Ectodermal cell (in vitro differentiated cells): ENCODE measurements around the gene COQ10B.
"Not testable (repeated sequence)": the region's sequence is repeated elsewhere in the genome, so short reads cannot be mapped to it uniquely, and the experiment has no call there.

Experiments
- H3K27ac ChIP-seq: 2 replicates; pipeline ENCODE4 v1.7.0; 2013; ENCODE audit warnings: mild to moderate bottlenecking, low read depth, low read length; ENCODE audit not compliant: insufficient read depth, poor library complexity, severe bottlenecking
- H3K27me3 ChIP-seq: 2 replicates; pipeline ENCODE4 v1.7.0; 2013; ENCODE audit warnings: mild to moderate bottlenecking, low read length; ENCODE audit not compliant: insufficient read depth, control insufficient read depth, poor library complexity, severe bottlenecking
- H3K36me3 ChIP-seq: one replicate; pipeline ENCODE4 v1.7.0; 2013; ENCODE audit warnings: low read length; ENCODE audit not compliant: control insufficient read depth, insufficient read depth
- H3K4me1 ChIP-seq: one replicate; pipeline ENCODE4 v1.7.0; 2013; ENCODE audit warnings: low read length; ENCODE audit not compliant: control insufficient read depth, insufficient read depth
- H3K4me3 ChIP-seq: 2 replicates; pipeline ENCODE4 v1.7.0; 2013; ENCODE audit warnings: low read depth, low read length, control low read depth; ENCODE audit not compliant: insufficient read depth
- H3K9me3 ChIP-seq: 2 replicates; pipeline ENCODE4 v1.7.0; 2013; ENCODE audit warnings: mild to moderate bottlenecking, low read length, moderate library complexity; ENCODE audit not compliant: control insufficient read depth
- WGBS, 2 experiments: methylation state at CpG; one replicate each; pipeline ENCODE4 v1.1.7; 2013; ENCODE audit warnings: missing lambda C conversion rate in 2 of 2; 5-methylcytosine and 5-hydroxymethylcytosine counted together

COQ10B gene

DNA sequence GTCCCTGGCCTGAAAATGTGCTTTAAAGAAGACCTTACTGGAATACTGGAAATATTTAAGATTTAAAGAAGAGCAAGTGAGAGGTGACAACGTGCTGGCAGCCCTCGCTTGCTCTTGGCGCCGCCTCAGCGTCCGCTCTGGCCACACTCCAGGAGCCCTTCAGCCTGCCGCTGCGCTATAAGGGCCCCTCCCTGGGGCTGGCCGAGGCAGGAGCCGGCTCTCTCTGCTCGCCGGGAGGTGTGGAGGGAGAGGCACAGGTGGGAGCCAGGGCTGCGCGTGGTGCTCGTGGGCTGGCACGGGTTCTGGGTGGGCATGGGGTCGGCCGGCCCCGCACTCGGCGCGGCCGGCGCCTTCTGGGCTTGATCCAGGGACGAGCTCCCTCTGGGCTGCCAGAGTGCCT is 2.9 kb upstream of the COQ10B start:
- H3K27me3 ChIP-seq = no peaks in the 10 kb centered on the region
- no peak overlapping the region for H3K4me3 ChIP-seq
- H3K4me1 ChIP-seq = peaks cover 3% of the 10 kb centered on the region
- no peak overlapping the region for H3K27ac ChIP-seq
- 95% methylated on average over 25 of the region's 25 CpGs for WGBS, 2 experiments
- no peaks in the 10 kb centered on the region for H3K36me3 ChIP-seq
- no peaks in the 10 kb centered on the region for H3K9me3 ChIP-seq

DNA sequence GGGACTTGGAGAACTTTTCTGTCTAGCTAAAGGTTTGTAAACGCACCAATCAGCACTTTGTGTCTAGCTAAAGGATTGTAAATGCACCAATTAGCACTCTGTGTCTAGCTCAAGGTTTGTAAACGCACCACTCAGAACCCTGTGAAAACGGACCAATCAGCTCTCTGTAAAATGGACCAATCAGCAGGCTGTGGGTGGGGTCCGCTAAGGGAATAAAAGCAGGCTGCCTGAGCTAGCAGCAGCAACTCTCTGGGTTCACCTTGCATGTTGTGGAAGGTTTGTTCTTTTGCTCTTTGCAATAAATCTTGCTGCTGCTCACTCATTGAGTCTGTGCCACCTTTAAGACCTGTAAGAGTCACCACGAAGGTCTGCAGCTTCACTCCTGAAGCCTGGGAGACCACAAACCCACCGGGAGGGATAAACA is 2.4 kb upstream of the COQ10B start:
- H3K27me3 ChIP-seq, H3K9me3 ChIP-seq, H3K4me1 ChIP-seq, H3K36me3 ChIP-seq, H3K27ac ChIP-seq, H3K4me3 ChIP-seq: not testable (repeated sequence)
- 88 to 90% methylated on average over 6 of the region's 6 CpGs for WGBS, 2 experiments

DNA sequence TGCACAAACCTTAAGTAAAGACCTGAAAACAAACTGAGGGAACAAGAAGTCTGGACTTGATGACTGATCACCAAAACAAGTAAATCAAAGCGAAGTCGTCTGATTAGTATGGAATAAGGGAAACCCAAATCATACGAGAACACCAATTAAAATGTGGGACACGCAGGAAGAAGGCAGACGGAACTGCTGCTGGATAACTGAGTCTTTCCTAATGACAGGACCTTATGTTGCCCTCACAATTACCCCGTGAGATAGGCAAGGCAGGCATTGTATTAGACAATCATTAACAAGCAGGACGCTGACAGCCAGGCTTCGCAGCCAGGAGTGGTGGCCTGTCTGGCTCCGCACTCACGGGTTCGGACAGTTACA is 614 bp upstream of the COQ10B start:
- peaks cover 3% of the 10 kb centered on the region for H3K4me1 ChIP-seq
- H3K36me3 ChIP-seq = no peaks in the 10 kb centered on the region
- H3K27me3 ChIP-seq = no peaks in the 10 kb centered on the region
- H3K9me3 ChIP-seq = no peaks in the 10 kb centered on the region
- peak overlapping the region; percentile 88 for H3K4me3 ChIP-seq
- 17 to 18% methylated on average over 11 of the region's 11 CpGs for WGBS, 2 experiments
- H3K27ac ChIP-seq = no peak overlapping the region

DNA sequence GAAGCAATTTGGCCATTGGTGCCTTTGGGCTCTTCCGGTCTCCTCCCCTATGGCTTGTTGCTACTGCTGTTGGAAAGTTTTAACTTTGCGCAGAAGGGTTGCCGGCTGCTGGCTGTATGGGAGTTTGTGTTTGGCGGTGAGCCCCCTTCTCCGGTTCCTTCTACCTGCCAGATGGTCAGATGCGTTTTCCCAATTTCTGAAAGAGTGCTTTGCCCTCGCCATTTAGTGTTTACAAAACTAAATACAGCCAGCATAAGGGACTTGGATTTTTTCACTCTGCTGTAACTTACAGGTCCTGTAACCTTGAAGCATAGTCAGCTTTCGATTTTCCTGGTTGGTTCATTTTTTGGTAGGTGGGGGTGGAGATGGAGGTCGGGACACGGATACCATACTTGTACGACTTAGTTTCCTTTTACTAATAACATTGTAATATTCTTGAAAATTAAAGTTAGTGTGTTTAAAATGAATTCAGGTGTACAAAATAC is 604 bp downstream of the COQ10B start:
- Histone ChIP-seq H3K36me3 (no peaks in the 10 kb centered on the region), H3K27me3 (no peaks in the 10 kb centered on the region), H3K4me1 (peaks cover 3% of the 10 kb centered on the region), H3K4me3 (peak overlapping the region; percentile 88), H3K9me3 (no peaks in the 10 kb centered on the region), H3K27ac (peak overlapping the region; percentile 95)
- 0 to 1% methylated on average over 8 of the region's 11 CpGs for WGBS, 2 experiments

DNA sequence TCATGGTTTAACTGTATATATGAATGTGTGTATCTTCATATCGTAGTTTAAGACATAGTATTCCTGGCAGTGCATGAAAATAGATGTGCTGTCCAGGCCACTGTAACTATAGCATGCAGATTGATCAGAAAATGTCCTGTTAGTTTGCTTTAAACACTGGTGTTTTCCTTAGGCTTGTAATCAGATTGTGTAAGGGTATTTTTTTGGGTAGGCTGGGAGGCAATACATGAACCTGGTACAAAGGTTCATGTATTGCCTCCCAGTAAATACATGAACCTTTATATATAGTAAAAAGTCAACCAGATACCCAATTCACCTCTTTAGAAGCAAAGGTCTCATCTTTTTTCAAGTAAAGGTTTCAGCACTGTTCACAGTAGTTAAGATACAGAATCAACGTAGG is 1.6 kb downstream of the COQ10B start:
- Histone ChIP-seq H3K36me3 (no peaks in the 10 kb centered on the region), H3K4me3 (no peak overlapping the region), H3K9me3 (no peaks in the 10 kb centered on the region), H3K4me1 (peaks cover 3% of the 10 kb centered on the region), H3K27me3 (no peaks in the 10 kb centered on the region), H3K27ac (no peak overlapping the region)
- WGBS, 2 experiments = 96 to 99% methylated on average over 2 of the region's 2 CpGs

DNA sequence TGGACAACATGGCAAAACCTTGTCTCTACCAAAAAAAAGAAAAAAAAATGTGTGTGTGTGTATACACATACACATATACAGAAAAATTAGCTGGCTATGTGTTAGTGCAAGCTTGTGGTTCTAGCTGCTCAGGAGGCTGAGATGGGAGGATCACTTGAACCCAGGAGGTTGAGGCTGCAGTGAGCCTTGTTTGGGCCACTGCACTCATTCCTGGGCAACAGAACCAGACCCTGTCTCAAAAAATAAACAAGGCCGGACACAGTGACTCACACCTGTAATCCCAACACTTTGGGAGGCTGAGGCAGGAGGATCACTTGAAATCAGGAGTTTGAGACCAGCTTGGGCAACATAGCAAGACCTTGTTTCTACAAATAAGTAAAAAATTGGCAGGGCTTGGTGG is 2.1 kb downstream of the COQ10B start:
- WGBS, 2 experiments = 93 to 97% methylated on average over 1 of the region's 1 CpG
- Histone ChIP-seq H3K36me3 (no peaks in the 10 kb centered on the region), H3K4me3 (no peak overlapping the region)

DNA sequence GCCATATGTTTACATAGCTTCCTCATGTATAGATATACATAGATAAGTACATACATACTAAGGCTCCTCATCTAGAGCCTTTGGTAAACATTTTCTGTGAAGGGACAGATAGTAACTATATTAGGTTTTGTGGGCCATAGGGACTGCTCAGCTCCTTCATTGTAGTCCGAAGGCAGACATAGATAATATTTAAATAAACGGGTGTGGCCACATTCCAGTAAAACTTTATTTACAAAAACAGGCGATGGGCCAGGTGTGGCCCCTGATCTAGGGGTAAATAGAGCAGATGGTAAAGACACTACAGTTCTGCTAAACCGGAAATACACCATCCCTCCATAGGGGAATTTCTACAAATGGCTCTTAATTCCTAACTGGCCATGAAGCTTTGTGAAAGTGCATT is 7.3 kb downstream of the COQ10B start:
- 95 to 100% methylated on average over 4 of the region's 4 CpGs for WGBS, 2 experiments
- Histone ChIP-seq H3K9me3 (no peaks in the 10 kb centered on the region), H3K4me3 (no peak overlapping the region), H3K4me1 (no peaks in the 10 kb centered on the region), H3K36me3 (no peaks in the 10 kb centered on the region), H3K27me3 (no peaks in the 10 kb centered on the region), H3K27ac (no peak overlapping the region)

More for the DNA sequence above, 2.1 kb downstream of the COQ10B start:
- Histone ChIP-seq H3K9me3 (no peaks in the 10 kb centered on the region), H3K4me1 (peaks cover 3% of the 10 kb centered on the region), H3K27ac (no peak overlapping the region), H3K27me3 (no peaks in the 10 kb centered on the region)

DNA sequence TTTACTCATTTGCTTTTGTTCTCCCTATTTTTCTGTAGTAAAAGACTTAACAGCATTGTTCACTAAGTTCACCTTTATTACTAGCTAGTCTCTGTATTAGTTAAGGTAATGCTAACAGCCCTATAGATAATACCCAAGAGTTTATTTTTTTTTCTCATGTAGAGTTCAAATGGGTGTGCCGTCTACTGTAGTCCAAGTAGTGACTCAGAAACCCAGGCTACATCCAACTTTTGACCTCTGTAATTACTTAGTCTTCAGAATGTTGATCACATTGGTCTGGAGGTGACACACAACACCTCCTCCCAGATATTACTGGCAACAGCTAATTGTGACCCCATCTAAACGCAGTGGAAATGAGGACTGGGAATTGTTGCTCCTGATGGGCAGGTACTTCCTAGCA is 7.7 kb downstream of the COQ10B start:
- Histone ChIP-seq H3K9me3 (no peaks in the 10 kb centered on the region), H3K27ac (no peak overlapping the region), H3K4me3 (no peak overlapping the region), H3K27me3 (no peaks in the 10 kb centered on the region), H3K4me1 (no peaks in the 10 kb centered on the region), H3K36me3 (peaks cover 1% of the 10 kb centered on the region)
- WGBS, 2 experiments = 98% methylated on average over 2 of the region's 2 CpGs

DNA sequence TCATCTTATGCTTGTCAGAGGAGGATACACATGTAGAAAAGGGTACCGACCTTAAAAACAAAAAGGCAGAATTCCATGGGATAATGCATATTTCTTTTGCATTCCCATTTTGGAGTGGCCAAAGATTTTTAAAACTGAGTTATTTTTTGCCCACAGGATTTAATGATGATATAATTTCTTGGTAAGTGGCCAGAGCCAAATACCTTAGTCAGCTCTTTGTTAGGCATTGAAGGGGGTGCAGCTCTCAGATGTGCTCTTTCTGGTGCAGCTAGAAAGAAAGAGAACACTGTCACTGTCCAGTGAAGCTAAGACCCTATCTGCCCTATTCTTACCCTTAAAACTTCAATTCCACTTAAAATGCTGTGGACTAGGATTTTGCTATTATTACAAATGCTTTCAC is 10.8 kb downstream of the COQ10B start:
- no peaks in the 10 kb centered on the region for H3K27me3 ChIP-seq
- H3K9me3 ChIP-seq = no peaks in the 10 kb centered on the region
- H3K36me3 ChIP-seq = peaks cover 5% of the 10 kb centered on the region
- WGBS, 2 experiments = 96 to 100% methylated on average over 1 of the region's 1 CpG
- H3K27ac ChIP-seq = no peak overlapping the region
- no peak overlapping the region for H3K4me3 ChIP-seq
- no peaks in the 10 kb centered on the region for H3K4me1 ChIP-seq

DNA sequence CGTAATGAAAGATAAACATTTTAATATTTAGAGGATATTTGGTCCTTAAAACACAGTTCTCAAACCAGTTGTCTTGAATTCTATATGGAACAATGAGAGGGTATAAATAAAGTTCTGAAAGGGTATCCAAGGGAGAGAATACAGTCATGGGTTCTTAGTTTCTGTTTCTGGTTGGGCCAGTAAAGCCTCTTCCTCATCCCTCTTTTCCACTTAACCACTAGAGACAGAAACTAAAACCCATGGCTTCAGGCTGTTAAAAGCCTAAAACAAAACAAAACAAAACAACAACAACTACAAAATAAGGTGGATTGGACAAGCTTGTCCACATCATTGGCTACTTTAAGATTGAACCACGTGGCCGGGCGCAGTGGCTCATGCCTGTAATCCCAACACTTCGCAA is 18.8 kb downstream of the COQ10B start:
- H3K27ac ChIP-seq = no peak overlapping the region
- H3K9me3 ChIP-seq = no peaks in the 10 kb centered on the region
- no peaks in the 10 kb centered on the region for H3K27me3 ChIP-seq
- 92 to 96% methylated on average over 4 of the region's 5 CpGs for WGBS, 2 experiments
- H3K36me3 ChIP-seq = peaks cover 9% of the 10 kb centered on the region
- no peak overlapping the region for H3K4me3 ChIP-seq
- no peaks in the 10 kb centered on the region for H3K4me1 ChIP-seq

DNA sequence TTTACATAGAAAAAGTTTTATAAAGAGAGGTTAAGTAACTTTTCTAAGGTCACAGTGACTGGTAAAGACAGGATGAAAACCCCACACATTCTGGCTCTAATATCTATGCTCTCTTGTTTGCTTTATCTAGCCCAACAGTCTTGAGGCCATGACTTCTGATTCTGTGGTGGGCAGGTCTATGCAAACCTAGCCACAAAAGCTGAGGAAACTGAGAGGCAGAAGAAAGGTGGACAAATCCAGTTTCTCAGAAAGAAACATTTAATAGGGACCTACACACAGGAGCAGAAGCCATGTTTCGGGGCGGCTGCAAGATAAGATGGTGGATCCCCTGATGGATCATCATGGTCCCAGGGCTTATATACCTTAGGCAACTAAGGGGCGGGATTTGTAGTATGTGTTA is 24.4 kb downstream of the COQ10B start:
- Histone ChIP-seq H3K36me3 (peaks cover 9% of the 10 kb centered on the region), H3K4me1 (no peaks in the 10 kb centered on the region), H3K9me3 (no peaks in the 10 kb centered on the region), H3K27me3 (no peaks in the 10 kb centered on the region), H3K4me3 (no peak overlapping the region), H3K27ac (no peak overlapping the region)
- 93 to 99% methylated on average over 3 of the region's 3 CpGs for WGBS, 2 experiments
